ENCODE results near the gene MEG3.

MEG3 gene

DNA sequence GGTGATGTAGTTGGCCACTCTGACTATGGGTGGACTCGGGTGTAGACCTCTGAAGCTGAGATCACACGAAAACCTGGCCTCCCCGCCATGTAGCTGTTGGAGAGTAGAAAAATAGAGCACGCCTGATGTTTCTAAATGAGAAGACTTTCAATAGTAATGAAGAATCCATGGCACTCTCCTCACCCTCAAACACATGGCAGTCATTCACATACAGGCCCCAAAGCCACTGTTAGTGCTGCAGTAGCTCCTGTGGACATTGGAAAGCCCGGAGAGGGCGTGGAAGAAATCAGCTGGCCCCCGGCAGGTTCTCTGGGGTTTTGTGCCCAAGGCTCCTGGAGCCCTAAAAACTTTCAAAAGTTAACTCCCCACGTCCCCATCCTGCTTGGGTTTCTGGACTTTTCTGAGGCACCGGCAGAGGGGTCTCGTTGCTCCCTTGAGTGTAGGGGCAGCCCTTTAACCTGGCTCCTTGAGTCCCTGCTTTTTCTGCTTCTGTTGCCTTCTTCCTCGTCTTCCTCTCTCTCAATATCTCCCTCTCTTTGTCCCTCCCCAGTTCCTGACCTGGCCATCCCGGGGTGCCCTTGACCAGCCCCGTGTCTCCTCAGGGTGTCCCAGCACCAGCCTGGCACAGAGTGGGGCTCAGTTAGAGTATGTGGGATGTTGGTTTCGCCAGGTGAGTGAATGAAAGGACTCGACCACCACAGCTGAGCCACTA lies 8.3 kb downstream of the MEG3 start:
- DNase-seq (ENCODE audit: low read depth), result no peak

DNA sequence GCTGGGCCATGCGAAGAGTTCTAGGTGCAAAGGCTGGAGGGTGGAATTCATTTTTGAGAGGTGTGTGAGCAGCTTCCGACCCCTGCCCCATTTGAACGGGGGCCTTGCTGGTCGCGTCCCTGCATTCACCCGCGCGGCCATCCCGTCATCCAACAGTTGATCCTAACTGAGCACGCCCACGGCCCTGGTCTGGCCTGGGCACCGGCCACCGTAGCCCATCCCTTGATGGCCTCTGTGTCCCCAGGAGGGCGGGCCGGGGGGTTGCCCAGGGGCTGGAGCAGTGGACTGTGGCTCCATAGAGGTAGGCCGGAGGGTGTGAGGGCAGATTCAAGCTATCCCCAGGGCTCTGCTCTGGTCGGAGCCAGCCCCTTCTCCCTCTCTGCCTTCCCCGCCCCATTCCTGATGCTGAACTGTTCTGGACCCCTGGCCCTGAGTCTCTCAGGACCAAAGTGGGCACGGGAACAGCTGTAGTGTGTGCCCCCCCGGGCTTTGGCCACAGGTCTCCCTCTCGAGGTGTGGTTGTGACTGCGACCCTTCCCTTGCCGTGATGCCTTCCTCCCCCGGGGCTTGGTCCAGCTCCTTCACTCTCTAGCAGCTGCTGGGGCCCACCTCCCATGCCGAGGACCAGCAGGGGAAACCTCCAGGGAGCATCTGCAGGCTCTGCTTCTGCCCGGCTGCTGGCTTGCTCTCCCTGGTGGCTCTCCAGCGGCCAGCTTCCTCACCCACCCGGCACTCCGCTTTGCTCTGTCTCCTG lies 9.1 kb downstream of the MEG3 start:
- DNase-seq (ENCODE audit: low read depth), result no peak

DNA sequence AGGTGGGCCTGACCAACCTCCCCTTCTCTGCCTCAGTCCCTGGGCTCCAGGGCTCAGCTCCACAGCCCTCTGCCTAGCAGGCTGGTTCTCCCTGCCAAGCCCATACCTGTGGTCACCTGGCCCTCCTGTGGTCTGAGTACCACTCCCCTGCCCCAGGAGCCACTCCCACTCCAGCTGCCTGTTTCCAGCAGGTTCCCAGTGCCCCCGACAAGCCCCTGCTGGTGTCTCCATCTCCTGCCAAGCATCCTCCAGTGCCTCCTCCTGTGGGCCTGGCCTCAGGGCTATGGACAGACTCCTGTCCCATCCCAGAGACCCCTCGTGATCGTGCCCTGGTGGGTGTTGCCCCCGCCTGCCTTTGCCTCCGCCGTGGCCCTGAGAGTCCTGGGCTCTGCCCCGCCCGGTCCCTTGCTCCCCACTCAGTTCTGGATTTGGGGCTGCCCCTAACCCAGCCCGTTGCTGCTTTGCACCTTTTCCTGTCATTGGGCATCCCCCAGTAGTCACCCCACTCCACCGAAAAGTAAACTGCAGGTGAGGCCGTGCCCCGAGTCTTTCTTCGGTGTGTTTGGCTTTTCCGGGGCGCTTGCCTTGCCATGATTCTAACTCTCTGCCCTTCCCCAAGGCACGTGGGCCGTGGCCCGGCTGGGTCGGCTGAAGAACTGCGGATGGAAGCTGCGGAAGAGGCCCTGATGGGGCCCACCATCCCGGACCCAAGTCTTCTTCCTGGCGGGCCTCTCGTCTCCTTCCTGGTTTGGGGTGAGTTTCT lies 9.8 kb downstream of the MEG3 start:
- no peak for DNase-seq (ENCODE audit: low read depth)

DNA sequence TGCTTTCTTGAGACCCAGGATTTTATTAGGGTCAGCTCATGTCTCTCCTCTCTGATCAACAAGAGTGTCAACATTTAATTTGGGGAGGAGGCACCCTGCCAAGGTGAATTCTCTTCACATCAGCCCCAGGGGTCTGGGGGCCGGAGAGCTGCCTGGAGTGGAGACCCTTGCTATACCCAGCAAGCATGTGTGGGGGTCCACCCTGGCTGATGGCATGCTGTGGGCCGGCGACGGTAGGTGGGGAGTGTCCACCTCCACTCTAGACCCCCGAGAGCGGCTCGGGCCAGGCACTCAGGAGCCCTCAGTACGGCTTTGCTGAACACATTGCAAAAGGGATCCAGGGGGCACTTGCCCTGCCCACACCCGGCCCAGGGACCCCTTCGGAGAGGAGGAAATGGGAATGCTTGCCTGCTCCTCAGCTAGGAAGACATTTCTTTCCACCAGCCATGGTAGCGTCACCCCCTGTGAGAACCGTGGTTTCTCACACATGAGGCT lies 10.4 kb downstream of the MEG3 start:
- DNase-seq (ENCODE audit: low read depth), result no peak

DNA sequence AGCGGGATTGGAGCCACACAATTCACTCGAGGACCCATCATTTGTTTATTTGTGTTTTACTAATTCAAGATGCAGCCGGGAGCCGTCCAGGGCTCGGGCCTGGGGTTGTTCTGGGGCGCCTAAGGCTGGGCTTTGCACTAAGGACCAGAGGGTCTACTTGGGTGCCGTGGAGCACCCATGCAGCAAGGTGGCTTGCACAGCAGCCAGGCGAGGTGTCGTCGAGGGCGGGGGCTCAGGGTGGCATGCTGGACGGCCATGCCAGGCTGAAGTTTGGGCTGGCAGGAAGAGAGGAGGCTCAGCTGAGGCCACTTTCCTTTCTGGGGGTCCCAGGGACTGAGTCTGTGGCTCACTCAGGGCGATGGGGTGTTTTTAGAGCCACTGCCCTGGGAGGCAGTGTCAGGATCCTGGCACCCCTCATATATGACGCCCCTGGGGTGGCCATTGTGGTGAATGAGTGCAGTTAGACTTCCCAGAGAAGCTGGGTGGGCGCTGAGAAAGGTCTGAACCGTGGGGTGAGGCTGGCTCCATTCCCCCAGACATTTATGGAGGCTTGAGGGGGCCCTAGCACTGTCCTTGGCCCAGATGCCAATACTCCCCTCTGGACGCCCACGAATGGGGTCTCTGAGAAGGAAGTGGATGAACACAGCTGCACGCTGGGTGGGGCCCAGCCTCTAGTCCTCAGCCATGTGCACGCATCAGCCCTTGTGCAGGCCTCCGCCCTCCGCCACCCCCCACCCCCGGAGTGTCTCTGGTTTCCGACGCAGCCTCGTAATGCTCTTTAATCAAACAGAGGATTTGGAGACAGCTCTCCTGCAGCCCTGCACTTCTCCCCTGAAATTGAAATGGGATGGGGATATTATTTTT lies 11.3 kb downstream of the MEG3 start:
- DNase-seq (ENCODE audit: low read depth), result no peak

DNA sequence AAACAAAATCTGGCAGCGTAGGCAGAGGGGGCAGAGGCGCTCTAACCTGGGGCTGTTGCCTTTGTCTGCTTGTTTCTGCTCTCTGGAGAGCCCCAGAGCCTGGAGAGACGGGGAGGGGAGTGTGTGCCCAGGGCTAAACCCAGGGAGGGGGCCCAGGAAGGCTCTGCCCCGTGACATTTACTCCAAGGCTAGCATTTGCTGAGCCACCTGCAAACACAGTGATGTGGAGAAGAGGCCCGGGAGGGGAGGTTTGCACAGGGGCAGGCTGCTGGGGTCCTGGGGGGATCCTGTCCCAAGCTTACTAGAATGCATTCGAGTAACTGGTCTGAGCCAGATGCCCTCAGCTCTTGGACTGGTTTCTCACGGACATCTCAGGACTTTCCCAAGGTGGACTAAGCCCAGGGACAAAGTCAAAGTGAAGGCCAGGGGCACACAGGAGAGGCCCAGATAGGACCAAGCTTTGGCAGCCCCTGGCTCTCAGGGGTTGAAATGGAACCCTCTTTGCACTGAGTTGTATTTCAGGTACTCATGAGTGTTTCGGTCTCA lies 12.0 kb downstream of the MEG3 start:
- DNase-seq (ENCODE audit: low read depth), result no peak

DNA sequence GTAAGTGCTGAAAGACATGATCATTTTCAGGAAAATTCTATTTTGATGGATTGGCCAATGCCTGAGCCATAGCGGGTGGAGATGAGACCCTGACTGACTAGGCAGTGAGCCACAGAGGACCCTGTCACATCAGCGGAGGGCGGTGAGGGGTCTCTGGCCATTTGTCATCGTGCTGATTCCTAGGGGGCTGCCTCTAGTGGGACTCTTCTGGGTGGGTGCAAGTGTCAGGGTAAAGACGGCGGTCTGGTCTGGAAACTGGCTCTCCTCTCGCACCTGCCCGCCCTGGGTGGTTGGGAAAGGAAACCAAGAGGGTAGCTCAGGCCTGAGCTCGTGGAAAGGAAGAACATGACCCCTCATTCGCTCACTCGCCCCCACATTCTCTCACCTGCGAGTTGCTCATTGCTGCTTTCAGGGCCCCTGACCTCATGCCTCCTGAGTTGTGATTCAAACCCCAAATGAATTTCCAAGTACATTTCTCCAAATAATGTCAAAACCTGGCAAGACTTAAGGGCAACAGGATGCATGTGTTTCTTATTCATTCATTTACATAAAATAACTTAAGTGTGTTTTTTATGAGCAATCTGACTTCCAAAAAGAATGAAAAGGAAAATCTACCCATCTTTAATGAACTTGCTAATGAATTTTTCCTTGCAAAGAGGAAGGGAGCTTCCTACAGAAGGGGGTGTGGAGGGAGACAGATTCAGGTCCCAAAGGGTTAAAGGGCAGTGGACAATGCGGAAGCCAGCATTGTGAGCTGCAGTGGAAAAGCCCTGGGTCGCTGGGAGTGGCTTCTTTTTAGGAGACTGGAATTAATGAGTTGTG lies 12.8 kb downstream of the MEG3 start:
- no peak for DNase-seq (ENCODE audit: low read depth)

DNA sequence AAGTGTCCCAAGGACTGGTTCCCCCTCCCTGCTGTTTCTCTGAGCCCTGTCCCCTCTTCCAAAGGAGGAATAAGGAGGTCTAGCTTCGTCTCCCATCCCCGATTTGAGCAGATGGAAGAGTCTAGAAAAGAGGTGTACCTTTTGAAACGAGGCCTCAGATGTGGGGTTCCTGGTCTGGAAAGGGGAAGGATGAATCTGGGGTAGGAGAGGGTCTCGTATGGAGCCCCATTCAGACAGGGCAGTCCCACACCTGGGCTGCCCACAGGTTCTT lies 13.3 kb downstream of the MEG3 start:
- DNase-seq (ENCODE audit: low read depth), result no peak

DNA sequence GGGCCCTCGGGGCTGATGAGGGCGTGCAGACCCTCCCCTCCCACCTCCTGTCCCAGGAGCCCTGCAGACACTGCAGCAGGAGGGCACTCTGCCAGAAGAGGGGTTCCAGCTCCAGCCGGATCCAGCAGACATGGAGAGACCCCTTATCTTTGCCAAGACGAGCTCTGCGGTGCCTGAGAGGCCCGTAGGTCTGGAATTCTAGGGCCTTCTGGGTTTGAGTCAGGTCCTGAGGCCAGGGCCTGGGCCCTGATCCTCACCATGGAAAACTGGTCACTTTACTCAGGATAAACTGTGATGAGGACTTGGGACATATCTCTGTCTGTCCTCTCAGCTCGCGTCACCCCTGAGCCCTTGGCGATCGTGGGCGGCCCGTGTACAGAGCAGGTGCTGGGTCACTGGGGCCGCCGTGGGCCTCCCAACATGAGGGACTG lies 13.8 kb downstream of the MEG3 start:
- no peak for DNase-seq (ENCODE audit: low read depth)

DNA sequence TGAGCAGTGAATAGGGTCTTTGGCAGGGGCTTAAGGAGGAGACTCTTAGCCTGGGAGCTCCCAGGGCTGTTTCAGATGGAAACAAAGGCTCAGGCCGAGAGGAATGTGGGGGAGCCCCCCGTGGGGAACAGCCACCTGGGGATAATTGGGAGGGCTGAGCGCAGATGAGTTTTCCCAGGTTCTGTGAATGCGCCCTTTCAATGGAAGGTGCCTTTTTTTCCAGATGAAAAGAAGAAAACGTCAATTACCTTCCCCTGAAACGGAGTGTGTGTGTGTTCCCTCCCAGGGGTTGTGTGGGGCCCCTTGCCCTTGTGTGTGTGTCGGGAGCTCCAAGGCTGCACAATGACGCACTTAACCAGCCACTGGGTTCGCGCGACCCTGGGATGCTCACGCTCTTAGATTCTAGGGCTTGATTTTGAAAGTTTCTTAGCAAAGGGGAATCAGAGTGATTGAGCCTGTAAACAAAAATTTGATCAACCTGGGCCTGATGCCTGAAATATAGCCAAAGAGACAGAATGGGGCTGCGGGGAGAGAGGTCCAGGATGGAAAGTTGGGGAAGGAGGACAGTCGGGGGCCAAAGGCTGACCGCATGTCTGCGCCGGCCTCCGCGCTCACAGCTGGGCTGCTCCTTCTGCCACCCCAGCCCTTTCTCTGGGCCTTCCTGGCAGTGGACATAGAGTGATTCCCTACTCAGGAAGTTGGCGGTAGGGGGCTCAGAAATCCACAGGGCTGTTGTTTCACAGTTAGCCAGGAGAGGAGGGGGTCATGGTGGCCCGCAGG lies 14.6 kb downstream of the MEG3 start:
- DNase-seq (ENCODE audit: low read depth), result no peak

DNA sequence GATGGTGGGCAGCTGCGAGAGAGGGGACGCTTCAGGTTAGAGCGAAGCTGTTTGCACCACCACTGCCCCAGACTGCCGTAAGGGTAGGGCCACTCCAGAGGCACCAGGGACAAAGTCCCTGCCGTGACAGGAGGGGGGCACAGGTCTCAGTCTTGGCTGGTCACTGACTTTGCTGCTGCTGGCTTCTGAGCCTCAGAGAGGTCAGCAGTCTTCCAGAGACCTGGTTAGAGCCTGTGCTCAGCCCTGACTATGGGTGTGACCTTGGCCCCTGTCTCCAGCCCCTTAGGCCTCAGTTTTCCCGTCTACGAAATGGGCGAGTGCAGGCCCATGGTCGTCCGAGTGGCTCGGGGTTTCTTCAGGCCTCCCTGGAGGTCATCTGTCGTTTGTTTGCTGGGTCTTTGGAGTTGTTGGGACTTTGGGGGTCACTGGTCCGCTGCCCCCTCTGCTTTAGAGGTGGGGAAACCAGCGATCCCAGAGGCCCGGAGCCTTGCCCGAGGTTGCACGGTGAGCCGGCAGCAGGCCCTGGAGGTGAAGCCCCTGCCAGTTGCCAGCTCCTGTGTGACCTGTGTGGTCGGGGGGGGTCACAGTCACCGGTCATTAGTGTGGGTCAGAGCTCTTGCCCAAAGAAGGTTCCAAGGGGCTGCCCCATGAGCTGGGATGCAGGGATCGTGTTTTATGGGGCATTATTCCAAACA lies 15.3 kb downstream of the MEG3 start:
- DNase-seq (ENCODE audit: low read depth), result no peak

DNA sequence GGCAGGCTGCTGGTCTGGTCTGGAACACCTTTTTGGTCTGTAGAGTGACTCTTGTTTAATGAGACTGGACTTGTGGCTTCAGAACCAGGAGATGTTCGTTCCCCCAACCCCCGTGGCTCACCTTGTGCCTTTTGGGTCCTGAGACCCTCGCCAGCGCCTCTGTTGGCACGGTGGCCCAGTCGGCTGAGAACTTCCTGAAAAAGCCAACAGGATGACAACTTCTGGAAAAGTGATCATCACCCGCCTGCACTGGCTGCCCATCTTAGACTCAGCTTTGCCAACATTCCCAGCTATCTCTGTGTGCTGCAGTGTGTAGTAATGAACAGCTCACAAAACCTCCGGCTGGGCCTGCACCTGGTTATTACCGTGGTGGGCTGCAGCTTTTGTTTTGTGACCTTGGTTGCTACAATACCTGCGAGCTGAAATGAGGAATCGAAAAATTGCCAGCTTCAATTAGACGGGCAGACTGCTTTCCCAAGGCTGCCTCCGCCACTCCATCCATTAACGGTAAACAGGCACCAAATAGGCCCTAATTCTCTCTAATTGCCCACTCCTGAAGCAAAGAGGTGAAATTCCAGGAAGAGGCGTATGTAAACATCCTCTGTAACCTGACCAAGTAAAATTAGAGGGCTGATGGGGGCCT lies 16.0 kb downstream of the MEG3 start:
- no peak for DNase-seq (ENCODE audit: low read depth)

DNA sequence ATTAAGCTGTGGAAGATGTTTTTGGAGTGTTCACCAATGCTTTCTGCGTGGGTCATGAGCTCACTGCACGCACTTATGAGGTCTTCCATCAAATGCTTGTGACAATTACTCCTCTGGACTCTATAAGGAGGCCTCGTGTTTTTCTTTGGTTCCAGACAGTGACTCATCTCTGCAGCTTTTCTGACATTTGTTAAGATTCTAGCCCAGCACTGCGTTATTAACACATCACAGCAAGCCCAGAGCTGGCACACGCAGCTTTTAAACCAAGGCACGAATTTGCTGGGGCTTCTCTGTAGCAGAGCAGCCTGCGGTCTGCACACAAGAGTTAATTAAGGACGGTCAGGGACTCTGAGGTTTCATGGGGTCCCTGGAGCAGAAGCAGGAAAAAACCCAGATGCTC lies 16.9 kb downstream of the MEG3 start:
- DNase-seq (ENCODE audit: low read depth), result no peak

DNA sequence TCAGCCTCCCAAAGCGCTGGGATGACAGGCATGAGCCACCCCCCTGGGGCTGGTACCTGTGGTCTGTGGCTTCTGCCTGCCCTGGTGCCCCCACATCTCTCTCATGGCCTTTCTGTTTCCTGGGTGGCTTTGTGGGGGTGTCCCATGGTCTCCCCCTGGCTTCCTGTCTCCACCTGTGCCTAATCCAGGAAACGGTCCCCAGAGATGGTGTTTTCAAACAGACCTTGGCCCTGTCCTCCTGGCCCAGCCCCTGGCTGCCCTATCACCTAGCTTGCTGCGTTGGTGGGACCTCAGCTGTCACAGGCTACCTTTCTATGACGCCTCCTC lies 18.1 kb downstream of the MEG3 start:
- DNase-seq (ENCODE audit: low read depth), result no peak

DNA sequence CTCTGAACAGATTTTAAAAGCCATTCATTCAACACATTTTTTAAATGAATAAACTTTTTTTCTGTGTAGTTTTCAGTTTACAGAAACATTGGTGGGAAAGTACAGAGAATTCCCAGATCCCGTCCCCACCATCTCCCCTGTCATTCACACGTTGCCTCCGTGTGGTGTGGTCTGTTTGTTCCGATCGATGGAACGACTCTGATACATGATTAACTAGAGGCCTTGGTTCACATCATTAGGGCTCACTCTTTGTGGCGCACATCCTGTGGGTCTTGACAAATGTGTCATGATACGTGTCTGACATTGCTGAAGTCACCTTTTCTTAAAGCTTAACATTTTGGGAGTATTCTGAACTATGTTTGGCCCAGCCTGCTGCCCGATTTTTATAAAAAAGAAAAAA lies 18.5 kb downstream of the MEG3 start:
- no peak for DNase-seq (ENCODE audit: low read depth)

DNA sequence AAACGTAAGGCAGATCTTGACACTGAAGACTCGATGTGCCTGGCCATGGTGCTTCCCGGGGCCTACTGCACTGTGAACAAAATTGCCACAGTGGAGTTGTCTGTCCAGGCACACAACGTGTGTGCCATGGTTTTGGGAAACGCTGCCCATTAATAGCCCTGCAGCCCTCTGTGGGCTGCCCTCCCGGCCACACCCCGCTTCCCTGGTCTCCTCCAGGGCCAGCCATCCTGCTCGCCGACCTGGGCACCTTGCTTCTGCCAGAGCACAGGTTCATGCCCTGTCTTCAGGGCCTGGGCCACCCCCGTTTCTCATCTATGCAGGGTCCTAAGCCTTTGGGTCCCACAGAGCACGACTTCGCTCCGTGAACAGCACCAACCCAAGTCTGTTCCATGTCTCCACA lies 18.9 kb downstream of the MEG3 start:
- DNase-seq (ENCODE audit: low read depth), result no peak

DNA sequence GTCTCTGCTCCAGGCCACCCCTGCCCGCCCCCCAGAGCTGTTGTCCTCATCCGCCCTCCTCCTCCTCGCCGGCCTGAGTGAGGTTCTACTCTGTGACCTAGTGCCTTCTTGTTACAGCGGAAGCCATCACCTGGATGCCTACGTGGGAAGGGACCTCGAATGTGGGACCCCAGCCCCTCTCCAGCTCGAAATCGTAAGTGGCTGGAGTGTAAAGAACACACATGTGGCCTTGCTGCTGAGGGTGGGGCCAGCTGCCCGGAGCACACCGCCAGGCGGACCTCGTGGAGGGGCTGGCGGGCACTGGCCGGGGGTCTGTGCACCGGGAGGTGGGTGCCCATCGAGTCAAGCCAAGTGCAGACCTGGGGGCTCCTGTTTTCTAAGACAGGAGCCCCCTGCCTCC lies 19.4 kb downstream of the MEG3 start:
- no peak for DNase-seq (ENCODE audit: low read depth)

DNA sequence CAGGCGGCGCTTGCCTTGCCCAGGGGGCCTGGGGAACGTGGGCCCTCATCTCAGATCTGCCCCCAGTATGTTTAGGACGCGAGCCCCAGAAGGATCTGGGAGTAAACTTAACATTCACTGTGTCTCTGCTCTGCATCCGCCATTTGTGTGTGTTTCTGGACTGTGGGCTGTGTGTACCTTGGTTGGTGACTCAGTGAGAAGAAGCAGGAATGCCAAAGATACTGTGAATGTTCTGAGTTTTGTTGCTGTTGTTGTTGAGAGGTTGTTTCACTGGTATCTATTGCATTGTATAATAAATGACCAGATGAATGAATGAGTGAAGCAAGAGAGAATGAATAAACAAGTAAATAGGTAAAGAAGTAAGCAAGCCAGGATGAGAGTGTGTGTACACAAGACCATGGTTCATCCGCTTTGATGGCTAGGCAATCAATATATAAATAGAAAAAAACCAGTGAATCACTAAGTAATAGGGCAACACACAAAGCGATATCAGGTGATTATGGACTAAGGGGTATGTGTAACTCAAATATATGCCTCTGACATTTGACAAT lies 20.5 kb downstream of the MEG3 start:
- DNase-seq (ENCODE audit: low read depth), result no peak

Measured in stimulated activated CD8-positive, alpha-beta memory T cell treated with anti-CD3 and anti-CD28 coated beads, Interleukin-7, amount 100 ng/mL, for 24 hours (primary cell).